ENCODE results near the gene ATF6.

ATF6 gene

DNA sequence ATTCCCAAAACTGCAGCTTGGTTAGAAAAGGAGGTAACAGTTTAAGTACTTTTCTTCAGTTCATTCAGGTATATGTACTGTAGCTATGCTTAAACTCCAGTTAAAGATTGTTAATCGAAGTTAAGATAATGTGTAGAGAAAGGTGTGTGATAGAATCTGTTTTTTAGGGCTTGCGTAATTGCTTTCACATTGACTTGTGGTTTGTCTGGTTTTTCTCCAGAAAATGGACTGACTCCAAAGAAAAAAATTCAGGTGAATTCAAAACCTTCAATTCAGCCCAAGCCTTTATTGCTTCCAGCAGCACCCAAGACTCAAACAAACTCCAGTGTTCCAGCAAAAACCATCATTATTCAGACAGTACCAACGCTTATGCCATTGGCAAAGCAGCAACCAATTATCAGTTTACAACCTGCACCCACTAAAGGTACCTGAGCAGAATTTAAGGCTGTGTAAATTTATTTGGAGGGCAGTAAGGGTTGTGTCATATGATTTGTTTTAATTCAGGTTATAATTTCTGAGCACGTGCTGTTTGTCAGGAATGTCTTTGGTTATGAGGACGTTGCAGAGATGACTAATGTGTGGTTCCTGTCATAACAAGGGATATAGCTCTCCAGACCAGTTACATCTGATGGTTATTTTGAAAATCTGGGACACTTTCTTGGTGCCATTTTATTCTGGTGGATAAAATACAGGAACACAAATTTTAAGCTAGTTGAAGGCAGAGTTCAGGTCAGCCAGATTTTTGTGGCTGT is 26.0 kb downstream of the ATF6 start:
- no peak overlapping the region for H3K27ac ChIP-seq (replicated peaks; ENCODE audit: low read length)
- no peak overlapping the region for H2AK5ac ChIP-seq (ENCODE audit: low read depth, low read length)
- H3K14ac ChIP-seq (ENCODE audit: low read length), result no peak overlapping the region
- no peak overlapping the region for H4K91ac ChIP-seq (ENCODE audit: low read depth, low read length, poor library complexity)
- no peak overlapping the region for H2BK120ac ChIP-seq (ENCODE audit: low read depth, low read length)
- H3K27me3 ChIP-seq (ENCODE audit: control insufficient read depth in 3 of 3, insufficient read depth in 3 of 3, low read depth in 1 of 3, low read length in 3 of 3), result no peaks in the 10 kb centered on the region
- H3K4me3 ChIP-seq (ENCODE audit: low read length in 2 of 2), result no peak overlapping the region
- no peak overlapping the region for H3K4ac ChIP-seq (ENCODE audit: low read length)
- H2BK15ac ChIP-seq (ENCODE audit: low read length), result no peak overlapping the region
- no peak overlapping the region for H3K4me2 ChIP-seq (ENCODE audit: insufficient read depth, low read length, poor library complexity, severe bottlenecking)
- no peak overlapping the region for H4K8ac ChIP-seq (ENCODE audit: low read depth, low read length)
- H3K4me1 ChIP-seq (ENCODE audit: control insufficient read depth in 2 of 2, insufficient read depth in 1 of 2, low read depth in 1 of 2, low read length in 2 of 2), result no peaks in the 10 kb centered on the region
- no peaks in the 10 kb centered on the region for H3K79me1 ChIP-seq (ENCODE audit: low read depth, low read length)
- no peak overlapping the region for H3K18ac ChIP-seq (ENCODE audit: low read length)
- 100% methylated on average over 2 of the region's 5 CpGs; no CpG with 5 or more reads in 1 of the 2 donors for WGBS, 2 donors (ENCODE audit: extremely low coverage in 2 of 2, insufficient read length in 2 of 2, insufficient replicate concordance in 1 of 2)
- peaks cover 2 to 80% of the 10 kb centered on the region in 2 donors for H3K36me3 ChIP-seq (replicated peaks in 1 of 2; ENCODE audit: control insufficient read depth in 2 of 2, insufficient read depth in 2 of 2, low read length in 2 of 2)
- no peak overlapping the region for H3K9ac ChIP-seq (ENCODE audit: low read depth, low read length, poor library complexity)
- no peaks in the 10 kb centered on the region for H3K9me3 ChIP-seq (replicated peaks in 1 of 2; ENCODE audit: control insufficient read depth in 2 of 2, insufficient read depth in 1 of 2, low read depth in 1 of 2, low read length in 2 of 2)
- no peak overlapping the region for H3K23ac ChIP-seq (ENCODE audit: low read depth, low read length, poor library complexity)
- no peak overlapping the region for H2BK12ac ChIP-seq (ENCODE audit: low read length)
- H2AFZ ChIP-seq (ENCODE audit: low read length), result no peak overlapping the region
- H2BK5ac ChIP-seq (ENCODE audit: low read length), result no peak overlapping the region
- no peak for DNase-seq (ENCODE audit: low spot score)

DNA sequence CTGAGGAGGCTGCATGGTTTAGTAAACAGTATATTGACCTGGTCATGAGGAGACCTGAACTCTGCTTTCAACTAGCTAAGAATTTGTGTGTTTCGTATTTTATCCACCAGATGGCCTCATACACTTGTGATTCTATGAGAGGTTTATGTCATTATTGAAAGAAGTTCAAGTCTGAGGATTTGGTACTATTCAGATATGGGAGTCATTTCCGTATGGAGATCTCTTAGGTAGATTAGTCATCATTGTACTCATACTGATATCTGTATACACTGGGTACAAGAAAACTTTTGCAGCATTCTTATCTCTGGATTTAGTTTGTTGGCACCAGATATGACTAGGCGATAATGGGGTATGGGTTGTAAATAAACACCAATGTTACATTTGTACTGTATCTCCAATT is 26.6 kb downstream of the ATF6 start:
- WGBS, 2 donors (ENCODE audit: extremely low coverage in 2 of 2, insufficient read length in 2 of 2, insufficient replicate concordance in 1 of 2), result no CpG with 5 or more reads among the region's 3 CpGs
- peak; percentile 20 for DNase-seq (ENCODE audit: low spot score)

DNA sequence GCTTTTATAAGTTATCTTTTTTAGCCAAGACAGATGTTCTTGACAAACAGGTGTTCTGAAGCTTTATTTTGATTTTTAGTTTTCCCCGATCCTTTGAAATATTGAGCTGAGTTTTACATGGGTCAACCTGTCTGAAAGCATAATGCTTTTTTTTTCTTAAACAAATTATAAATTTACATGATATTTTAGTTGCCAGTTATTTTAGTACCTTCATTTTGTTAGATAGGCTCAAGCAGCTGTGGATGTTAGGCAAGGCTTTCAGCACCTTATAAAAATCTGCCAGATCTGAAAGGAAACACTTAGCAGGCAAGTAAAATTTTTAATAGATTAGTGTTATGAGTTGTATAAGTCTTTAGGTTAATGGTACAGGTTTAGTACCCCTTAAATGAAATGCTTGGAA is 33.7 kb downstream of the ATF6 start:
- Histone ChIP-seq H3K4ac (ENCODE audit: low read length) (no peak overlapping the region), H3K4me3 (ENCODE audit: low read length in 2 of 2) (no peak overlapping the region), H3K27ac (replicated peaks; ENCODE audit: low read length) (no peak overlapping the region), H4K8ac (ENCODE audit: low read depth, low read length) (no peak overlapping the region), H2BK15ac (ENCODE audit: low read length) (no peak overlapping the region), H2BK12ac (ENCODE audit: low read length) (no peak overlapping the region), H3K4me2 (ENCODE audit: insufficient read depth, low read length, poor library complexity, severe bottlenecking) (no peak overlapping the region), H3K79me1 (ENCODE audit: low read depth, low read length) (no peaks in the 10 kb centered on the region), H2BK5ac (ENCODE audit: low read length) (no peak overlapping the region), H3K23ac (ENCODE audit: low read depth, low read length, poor library complexity) (no peak overlapping the region), H4K91ac (ENCODE audit: low read depth, low read length, poor library complexity) (no peak overlapping the region), H3K9me3 (replicated peaks in 1 of 2; ENCODE audit: control insufficient read depth in 2 of 2, insufficient read depth in 1 of 2, low read depth in 1 of 2, low read length in 2 of 2) (no peaks in the 10 kb centered on the region), H3K27me3 (ENCODE audit: control insufficient read depth in 3 of 3, insufficient read depth in 3 of 3, low read depth in 1 of 3, low read length in 3 of 3) (no peaks in the 10 kb centered on the region), H2AK5ac (ENCODE audit: low read depth, low read length) (no peak overlapping the region), H3K36me3 (replicated peaks in 1 of 2; ENCODE audit: control insufficient read depth in 2 of 2, insufficient read depth in 2 of 2, low read length in 2 of 2) (peaks cover 0 to 78% of the 10 kb centered on the region in 2 donors), H3K9ac (ENCODE audit: low read depth, low read length, poor library complexity) (no peak overlapping the region), H3K18ac (ENCODE audit: low read length) (no peak overlapping the region), H3K14ac (ENCODE audit: low read length) (no peak overlapping the region), H2AFZ (ENCODE audit: low read length) (no peak overlapping the region), H2BK120ac (ENCODE audit: low read depth, low read length) (no peak overlapping the region), H3K4me1 (ENCODE audit: control insufficient read depth in 2 of 2, insufficient read depth in 1 of 2, low read depth in 1 of 2, low read length in 2 of 2) (peaks cover 0 to 3% of the 10 kb centered on the region in 2 donors)
- no peak for DNase-seq (ENCODE audit: low spot score)
- WGBS, 2 donors (ENCODE audit: extremely low coverage in 2 of 2, insufficient read length in 2 of 2, insufficient replicate concordance in 1 of 2), result no CpG with 5 or more reads among the region's 1 CpG

More for the DNA sequence above, 26.6 kb downstream of the ATF6 start:
- Histone ChIP-seq H2BK12ac (ENCODE audit: low read length) (no peak overlapping the region), H3K9me3 (replicated peaks in 1 of 2; ENCODE audit: control insufficient read depth in 2 of 2, insufficient read depth in 1 of 2, low read depth in 1 of 2, low read length in 2 of 2) (no peaks in the 10 kb centered on the region), H2AFZ (ENCODE audit: low read length) (no peak overlapping the region), H3K4me1 (ENCODE audit: control insufficient read depth in 2 of 2, insufficient read depth in 1 of 2, low read depth in 1 of 2, low read length in 2 of 2) (no peaks in the 10 kb centered on the region), H4K8ac (ENCODE audit: low read depth, low read length) (no peak overlapping the region), H4K91ac (ENCODE audit: low read depth, low read length, poor library complexity) (no peak overlapping the region), H3K4me2 (ENCODE audit: insufficient read depth, low read length, poor library complexity, severe bottlenecking) (no peak overlapping the region), H3K23ac (ENCODE audit: low read depth, low read length, poor library complexity) (no peak overlapping the region), H2BK15ac (ENCODE audit: low read length) (no peak overlapping the region), H3K9ac (ENCODE audit: low read depth, low read length, poor library complexity) (no peak overlapping the region), H3K27ac (replicated peaks; ENCODE audit: low read length) (no peak overlapping the region), H3K27me3 (ENCODE audit: control insufficient read depth in 3 of 3, insufficient read depth in 3 of 3, low read depth in 1 of 3, low read length in 3 of 3) (no peaks in the 10 kb centered on the region), H2AK5ac (ENCODE audit: low read depth, low read length) (no peak overlapping the region), H2BK5ac (ENCODE audit: low read length) (no peak overlapping the region), H3K36me3 (replicated peaks in 1 of 2; ENCODE audit: control insufficient read depth in 2 of 2, insufficient read depth in 2 of 2, low read length in 2 of 2) (peaks cover 0 to 79% of the 10 kb centered on the region in 2 donors), H3K4ac (ENCODE audit: low read length) (no peak overlapping the region), H3K18ac (ENCODE audit: low read length) (no peak overlapping the region), H2BK120ac (ENCODE audit: low read depth, low read length) (no peak overlapping the region), H3K79me1 (ENCODE audit: low read depth, low read length) (no peaks in the 10 kb centered on the region), H3K14ac (ENCODE audit: low read length) (no peak overlapping the region), H3K4me3 (ENCODE audit: low read length in 2 of 2) (no peak overlapping the region)

DNA sequence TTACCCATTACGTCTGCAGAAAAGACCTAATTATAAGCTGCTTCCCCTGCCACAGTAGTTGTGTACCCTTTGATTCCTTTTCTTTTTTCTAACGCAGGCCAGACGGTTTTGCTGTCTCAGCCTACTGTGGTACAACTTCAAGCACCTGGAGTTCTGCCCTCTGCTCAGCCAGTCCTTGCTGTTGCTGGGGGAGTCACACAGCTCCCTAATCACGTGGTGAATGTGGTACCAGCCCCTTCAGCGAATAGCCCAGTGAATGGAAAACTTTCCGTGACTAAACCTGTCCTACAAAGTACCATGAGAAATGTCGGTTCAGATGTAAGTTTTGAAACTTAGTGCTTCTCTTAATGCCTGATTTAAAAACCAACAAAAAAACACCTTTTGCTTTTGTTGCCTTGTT is 35.8 kb downstream of the ATF6 start:
- no peaks in the 10 kb centered on the region for H3K79me1 ChIP-seq (ENCODE audit: low read depth, low read length)
- H3K27me3 ChIP-seq (ENCODE audit: control insufficient read depth in 3 of 3, insufficient read depth in 3 of 3, low read depth in 1 of 3, low read length in 3 of 3), result no peaks in the 10 kb centered on the region
- no peak overlapping the region for H2BK12ac ChIP-seq (ENCODE audit: low read length)
- no peak overlapping the region for H2BK15ac ChIP-seq (ENCODE audit: low read length)
- H3K23ac ChIP-seq (ENCODE audit: low read depth, low read length, poor library complexity), result no peak overlapping the region
- no peak overlapping the region for H2BK120ac ChIP-seq (ENCODE audit: low read depth, low read length)
- H3K27ac ChIP-seq (replicated peaks; ENCODE audit: low read length), result no peak overlapping the region
- no peak overlapping the region for H3K4me2 ChIP-seq (ENCODE audit: insufficient read depth, low read length, poor library complexity, severe bottlenecking)
- no peak for DNase-seq (ENCODE audit: low spot score)
- H3K36me3 ChIP-seq (replicated peaks in 1 of 2; ENCODE audit: control insufficient read depth in 2 of 2, insufficient read depth in 2 of 2, low read length in 2 of 2), result peaks cover 0 to 60% of the 10 kb centered on the region in 2 donors
- no peak overlapping the region for H3K14ac ChIP-seq (ENCODE audit: low read length)
- no peak overlapping the region for H2AFZ ChIP-seq (ENCODE audit: low read length)
- H2AK5ac ChIP-seq (ENCODE audit: low read depth, low read length), result no peak overlapping the region
- no peak overlapping the region for H3K9ac ChIP-seq (ENCODE audit: low read depth, low read length, poor library complexity)
- no CpG with 5 or more reads among the region's 7 CpGs for WGBS, 2 donors (ENCODE audit: extremely low coverage in 2 of 2, insufficient read length in 2 of 2, insufficient replicate concordance in 1 of 2)
- H3K9me3 ChIP-seq (replicated peaks in 1 of 2; ENCODE audit: control insufficient read depth in 2 of 2, insufficient read depth in 1 of 2, low read depth in 1 of 2, low read length in 2 of 2), result no peaks in the 10 kb centered on the region
- H2BK5ac ChIP-seq (ENCODE audit: low read length), result no peak overlapping the region
- peaks cover 0 to 3% of the 10 kb centered on the region in 2 donors for H3K4me1 ChIP-seq (ENCODE audit: control insufficient read depth in 2 of 2, insufficient read depth in 1 of 2, low read depth in 1 of 2, low read length in 2 of 2)
- no peak overlapping the region for H3K4ac ChIP-seq (ENCODE audit: low read length)
- H4K8ac ChIP-seq (ENCODE audit: low read depth, low read length), result no peak overlapping the region
- H4K91ac ChIP-seq (ENCODE audit: low read depth, low read length, poor library complexity), result no peak overlapping the region
- no peak overlapping the region for H3K4me3 ChIP-seq (ENCODE audit: low read length in 2 of 2)
- H3K18ac ChIP-seq (ENCODE audit: low read length), result no peak overlapping the region

All from neuronal stem cell (in vitro differentiated cells).